Subcutaneous adipose tissue (tissue), 4 donors: ENCODE data around the gene ADAM8. TPM values are rescaled to one million over a fixed set of nuclear protein-coding genes. Genes with fewer than 3 reads are reported as not detected.

Experiments
- total RNA-seq, 4 donors: library from RNA; depleted of rRNA; stranded (reverse); fragments of >200 nt; gene quantifications; one replicate each; pipeline ENCODE4 v1.1.0, GENCODE V29; 2016
- TF ChIP-seq, protein P1 (sequence below): fragments of 450-650 bp; IDR thresholded peaks from one replicate; pipeline ENCODE4 v1.5.1; 2016; ENCODE audit warnings: low read depth, mild to moderate bottlenecking, control low read depth, antibody characterized with exemption, moderate library complexity

ADAM8 gene
- total RNA-seq, 4 donors from 2014 or later: 0.65 to 27.9 (median 3.3) TPM

DNA sequence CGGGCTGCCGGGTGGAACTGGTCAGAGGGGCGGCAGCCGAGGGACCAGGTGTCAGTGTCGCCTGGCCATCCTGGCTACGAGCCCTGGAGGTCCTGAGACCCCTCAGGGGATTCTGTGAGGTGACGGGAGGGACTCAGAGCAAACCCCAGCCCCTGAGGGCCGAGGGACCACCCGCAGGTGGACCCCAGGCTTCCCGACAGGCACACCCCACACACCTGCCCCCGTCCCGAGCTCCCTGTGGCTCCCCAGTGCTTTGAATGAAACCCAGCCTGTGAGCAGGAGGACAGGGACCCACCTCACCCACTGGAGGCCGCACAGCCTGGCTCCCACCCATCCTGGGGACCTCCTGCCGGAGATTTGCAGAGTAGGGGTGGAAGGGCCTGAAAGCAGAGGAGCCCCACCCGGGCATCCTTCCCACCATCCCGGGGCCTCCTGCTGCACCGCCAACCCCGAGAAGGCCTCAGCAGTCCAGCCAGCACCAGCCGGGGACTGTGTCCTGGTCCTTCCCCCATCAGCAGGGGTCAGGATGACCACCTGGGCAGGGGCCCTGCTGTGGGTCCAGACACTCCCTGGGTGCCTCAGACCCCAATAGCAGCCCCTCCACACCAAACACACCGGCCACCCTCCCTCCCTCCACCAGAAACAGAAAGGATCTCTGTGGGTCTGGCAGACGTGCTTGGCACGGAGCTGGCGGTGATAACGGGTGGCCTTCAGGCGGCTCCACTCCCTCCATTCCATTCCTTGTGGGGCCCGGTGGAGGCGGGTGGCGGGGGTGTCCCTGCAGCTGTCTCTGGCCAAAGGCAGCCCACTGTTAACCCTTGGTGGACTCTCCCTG, 25.1 kb downstream of the ADAM8 start:
- TF ChIP-seq, protein P1, sequence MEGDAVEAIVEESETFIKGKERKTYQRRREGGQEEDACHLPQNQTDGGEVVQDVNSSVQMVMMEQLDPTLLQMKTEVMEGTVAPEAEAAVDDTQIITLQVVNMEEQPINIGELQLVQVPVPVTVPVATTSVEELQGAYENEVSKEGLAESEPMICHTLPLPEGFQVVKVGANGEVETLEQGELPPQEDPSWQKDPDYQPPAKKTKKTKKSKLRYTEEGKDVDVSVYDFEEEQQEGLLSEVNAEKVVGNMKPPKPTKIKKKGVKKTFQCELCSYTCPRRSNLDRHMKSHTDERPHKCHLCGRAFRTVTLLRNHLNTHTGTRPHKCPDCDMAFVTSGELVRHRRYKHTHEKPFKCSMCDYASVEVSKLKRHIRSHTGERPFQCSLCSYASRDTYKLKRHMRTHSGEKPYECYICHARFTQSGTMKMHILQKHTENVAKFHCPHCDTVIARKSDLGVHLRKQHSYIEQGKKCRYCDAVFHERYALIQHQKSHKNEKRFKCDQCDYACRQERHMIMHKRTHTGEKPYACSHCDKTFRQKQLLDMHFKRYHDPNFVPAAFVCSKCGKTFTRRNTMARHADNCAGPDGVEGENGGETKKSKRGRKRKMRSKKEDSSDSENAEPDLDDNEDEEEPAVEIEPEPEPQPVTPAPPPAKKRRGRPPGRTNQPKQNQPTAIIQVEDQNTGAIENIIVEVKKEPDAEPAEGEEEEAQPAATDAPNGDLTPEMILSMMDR: no peak

- TF ChIP-seq, protein P1: no peak
Observed at GRCh38 chr10:133249975-133250754, 26.5 kb downstream of the ADAM8 start.

GRCh38 chr10:133249094-133249780, 27.4 kb downstream of the ADAM8 start:
- TF ChIP-seq, protein P1: no peak

DNA sequence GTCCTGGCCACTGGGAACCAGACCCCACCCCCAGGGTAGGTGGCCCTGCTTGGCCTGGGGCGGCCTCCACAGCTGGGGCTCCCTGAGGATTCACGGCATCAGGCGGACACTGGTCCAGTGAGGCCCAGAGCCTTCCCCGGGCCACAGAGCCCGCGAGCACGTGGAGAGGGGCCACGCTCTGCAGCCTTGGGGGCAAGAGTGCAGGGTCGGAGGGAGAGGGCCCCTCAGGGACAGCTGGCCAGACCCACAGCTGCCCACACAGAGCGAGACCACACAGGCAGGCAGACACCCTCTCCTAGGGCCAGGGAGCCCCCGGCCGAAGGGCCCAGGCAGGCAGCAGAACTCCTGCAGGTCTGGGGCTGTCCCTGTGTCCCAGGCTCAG, 28.3 kb downstream of the ADAM8 start:
- TF ChIP-seq, protein P1: no peak

GRCh38 chr10:133247681-133248333, 28.9 kb downstream of the ADAM8 start:
- TF ChIP-seq, protein P1: no peak

DNA sequence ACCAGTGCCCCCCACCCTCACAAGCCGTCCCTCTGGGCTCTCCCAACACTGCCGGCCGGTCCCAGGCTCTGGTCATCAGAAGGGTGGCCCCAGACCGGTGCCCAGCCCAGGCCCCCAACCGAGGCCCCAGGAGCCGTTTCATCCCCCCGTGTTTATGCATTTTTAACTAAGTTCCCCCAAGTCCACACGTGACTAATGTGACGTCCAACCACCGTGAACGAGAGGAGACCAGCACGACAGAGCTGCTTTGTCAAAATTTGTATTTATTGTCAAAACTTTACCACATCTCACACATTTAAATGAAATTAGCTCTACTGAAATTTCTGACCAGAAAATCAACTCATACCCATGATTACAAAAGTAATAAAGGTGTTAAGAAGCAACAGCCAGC, 30.4 kb downstream of the ADAM8 start:
- TF ChIP-seq, protein P1: no peak
